KBM-7 (cell line): ENCODE data around the gene ISM2.
A peak's percentile ranks its signal among the peaks of the same experiment; 100 is the strongest.
"Not testable (repeated sequence)": the region's sequence is repeated elsewhere in the genome, so short reads cannot be mapped to it uniquely, and the experiment has no call there.

ENCODE experiments used
- DNase-seq: peaks from one replicate; pipeline ENCODE4 v3.0.0-alpha.2; 2015
- in situ Hi-C: fragments of 300-500 bp; cut with MboI; formaldehyde crosslinking; loops from 2 replicates; pipeline ENCODE4 v1.14.3; 2020; ENCODE audit warnings: low sequenced_read_pairs, low pct_unique_long_range_greater_than_20kb, mixed read lengths

Gene ISM2

DNA sequence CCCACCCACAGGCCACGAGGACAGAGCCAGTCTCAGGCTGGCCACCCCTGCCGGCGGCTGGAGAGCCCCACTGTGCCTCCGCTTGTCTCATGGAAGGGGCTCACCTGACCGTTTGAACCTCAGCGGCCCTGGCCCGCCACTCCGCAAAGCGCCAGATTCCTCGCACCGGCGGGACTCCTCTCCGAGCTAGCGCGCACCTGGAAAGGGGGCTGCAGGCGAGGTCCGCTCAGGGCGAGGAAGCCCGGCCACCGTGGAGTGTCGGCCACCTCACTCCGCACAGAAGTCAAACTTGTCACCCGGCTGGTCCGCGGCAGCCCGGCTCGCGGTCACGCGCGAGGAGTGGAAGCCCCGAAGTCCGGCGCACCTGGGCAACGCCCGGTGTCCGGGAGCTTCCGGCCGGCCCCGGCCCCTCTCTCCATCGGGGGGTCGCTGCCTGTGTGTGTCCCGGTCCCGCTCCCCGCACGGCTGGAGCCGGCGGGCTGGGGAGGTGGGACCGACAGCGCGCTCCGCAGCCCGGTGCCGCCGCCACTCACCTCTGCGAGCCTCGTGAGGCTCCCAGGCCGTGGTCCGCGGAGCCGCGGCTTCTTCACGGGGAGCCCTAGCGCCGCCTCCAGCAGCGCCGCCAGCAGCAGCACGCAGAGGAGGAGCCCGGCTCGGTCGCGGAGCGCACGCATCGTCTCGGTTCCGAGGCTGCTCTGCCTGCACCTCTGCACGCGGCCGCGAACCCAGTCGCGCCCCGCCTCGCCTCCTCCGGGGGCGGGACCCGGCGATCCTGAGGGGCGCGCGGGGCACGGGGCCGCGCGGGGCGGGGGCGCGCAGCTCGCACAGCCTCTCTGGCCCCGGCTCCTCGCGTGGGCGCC, at the start of gene ISM2:
TSS of gene ISM2 (minus strand) at position 697 of the 860 bp plus-strand sequence. CDS start at position 674, 23 bp downstream.
- in situ Hi-C loops, result no loop called here

DNA sequence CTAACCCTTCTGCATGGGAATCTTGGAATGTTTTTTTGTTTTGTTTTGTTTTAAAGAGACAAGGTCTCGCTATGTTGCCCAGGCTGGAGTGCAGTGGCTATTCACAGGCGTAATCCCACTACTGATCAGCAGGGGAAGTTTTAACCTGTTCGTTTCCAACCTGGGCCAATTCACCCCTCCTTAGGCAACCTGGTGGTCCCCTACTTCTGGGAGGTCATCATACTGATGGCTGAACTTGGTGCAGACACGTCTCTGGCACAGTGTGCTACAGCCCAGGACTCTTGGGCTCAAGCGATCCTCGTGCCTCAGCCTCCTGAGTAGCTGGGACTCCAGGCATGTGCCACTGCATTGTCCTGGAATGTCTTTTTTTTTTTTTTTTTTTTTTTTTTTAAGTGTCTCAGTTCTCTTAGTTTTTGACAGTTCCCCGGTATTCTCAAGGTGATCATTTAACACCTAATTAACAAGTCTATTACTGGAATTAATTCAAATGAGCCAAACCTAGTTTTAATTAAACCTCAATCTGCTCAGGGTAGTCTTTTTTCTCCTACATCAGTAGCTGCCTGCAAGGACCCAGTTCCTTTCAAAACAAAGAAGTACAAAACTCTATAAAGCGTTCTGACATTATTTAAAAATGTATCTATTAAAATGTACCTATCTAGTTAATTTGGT, 49.0 kb upstream of the ISM2 start:
- no peak for DNase-seq
- in situ Hi-C loops, result no loop called here

More for the DNA sequence above, at the start of gene ISM2:
- DNase-seq, result peak; percentile 46

DNA sequence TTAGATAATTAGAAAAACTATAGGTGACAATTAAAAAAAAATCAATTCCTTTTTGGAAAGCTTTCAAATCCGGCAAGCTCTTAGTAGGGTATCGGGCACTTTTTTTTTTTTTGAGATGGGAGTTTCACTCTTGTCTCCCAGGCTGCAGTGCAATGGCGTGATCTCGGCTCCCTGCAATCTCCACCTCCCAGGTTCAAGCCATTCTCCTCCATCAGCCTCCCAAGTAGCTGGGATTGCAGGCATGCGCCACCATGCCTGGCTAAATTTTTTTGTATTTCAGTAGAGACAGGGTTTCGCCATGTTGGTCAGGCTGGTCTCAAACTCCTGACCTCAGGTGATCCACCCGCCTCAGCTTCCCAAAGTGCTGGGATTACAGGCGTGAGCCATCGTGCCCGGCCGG, 46.6 kb upstream of the ISM2 start:
- in situ Hi-C loops, DNase-seq: not testable (repeated sequence)

DNA sequence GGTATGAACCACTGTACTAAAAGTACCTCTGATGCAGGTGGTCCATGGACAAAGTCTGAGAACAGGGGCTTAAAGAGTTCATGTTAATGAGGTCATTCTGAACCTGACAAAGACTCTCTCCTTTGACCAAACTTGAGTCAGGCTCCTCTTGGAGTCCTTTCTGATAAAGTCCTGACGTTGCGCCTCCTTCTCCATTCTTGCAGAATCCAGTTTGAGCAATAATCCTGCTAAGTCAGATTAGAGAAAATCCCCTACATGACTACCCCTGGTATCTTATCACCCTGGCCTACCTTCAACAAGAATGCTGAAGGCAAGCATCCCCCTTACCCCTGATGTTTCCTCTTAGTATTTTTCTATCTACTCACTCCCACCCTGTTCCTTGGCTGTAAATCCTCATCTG, 46.0 kb upstream of the ISM2 start:
- in situ Hi-C loops, result no loop called here

DNA sequence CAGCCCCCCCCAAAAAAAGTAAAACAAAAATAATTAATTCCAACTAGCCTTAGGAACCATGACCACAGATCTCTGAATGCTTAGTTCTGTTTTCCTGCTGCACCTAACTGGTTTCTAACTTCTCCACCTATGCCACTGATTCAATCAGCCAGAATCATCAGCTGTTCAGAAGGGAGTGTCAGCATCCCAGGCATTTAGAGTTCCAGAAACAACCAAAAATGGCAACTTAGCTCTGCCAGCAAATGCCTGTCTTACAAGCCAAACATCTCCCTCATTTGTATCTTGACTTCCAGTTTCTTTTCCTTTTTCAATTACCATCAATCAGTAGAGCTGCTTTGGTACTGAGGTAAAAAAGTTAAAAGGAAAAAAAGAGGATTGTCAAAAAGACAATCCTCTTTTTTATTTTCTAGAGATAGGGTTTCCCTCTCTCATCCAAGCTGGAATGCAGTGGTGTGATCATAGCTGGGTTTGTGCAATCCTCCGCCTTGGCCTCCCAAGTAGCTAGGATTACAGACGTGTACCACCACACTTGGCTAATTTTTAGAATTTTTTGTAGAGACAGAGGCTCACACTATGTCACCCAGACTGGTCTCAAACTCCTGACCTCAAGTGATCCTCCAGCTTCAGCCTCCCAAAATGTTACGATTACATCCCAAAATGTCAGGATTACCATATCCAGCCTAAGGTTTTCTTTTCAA, 45.2 kb upstream of the ISM2 start:
- in situ Hi-C loops, result no loop called here
- no peak for DNase-seq

More for the DNA sequence above, 46.0 kb upstream of the ISM2 start:
- no peak for DNase-seq

DNA sequence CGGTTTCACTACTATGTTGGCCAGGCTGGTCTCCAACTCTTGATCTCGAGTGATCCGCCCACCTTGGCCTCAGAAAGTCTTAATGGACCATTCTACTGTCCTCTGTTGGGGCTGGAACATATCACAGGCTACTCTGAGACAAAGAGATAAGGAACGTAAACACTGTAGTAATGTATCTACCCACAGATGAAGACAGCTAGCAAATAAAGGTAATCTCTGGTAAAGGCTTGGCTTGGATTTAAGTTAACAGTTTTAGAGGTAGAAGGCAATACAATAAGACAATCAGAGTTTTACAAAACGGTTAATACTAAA, 44.6 kb upstream of the ISM2 start:
- in situ Hi-C loops, result no loop called here
- DNase-seq, result no peak

DNA sequence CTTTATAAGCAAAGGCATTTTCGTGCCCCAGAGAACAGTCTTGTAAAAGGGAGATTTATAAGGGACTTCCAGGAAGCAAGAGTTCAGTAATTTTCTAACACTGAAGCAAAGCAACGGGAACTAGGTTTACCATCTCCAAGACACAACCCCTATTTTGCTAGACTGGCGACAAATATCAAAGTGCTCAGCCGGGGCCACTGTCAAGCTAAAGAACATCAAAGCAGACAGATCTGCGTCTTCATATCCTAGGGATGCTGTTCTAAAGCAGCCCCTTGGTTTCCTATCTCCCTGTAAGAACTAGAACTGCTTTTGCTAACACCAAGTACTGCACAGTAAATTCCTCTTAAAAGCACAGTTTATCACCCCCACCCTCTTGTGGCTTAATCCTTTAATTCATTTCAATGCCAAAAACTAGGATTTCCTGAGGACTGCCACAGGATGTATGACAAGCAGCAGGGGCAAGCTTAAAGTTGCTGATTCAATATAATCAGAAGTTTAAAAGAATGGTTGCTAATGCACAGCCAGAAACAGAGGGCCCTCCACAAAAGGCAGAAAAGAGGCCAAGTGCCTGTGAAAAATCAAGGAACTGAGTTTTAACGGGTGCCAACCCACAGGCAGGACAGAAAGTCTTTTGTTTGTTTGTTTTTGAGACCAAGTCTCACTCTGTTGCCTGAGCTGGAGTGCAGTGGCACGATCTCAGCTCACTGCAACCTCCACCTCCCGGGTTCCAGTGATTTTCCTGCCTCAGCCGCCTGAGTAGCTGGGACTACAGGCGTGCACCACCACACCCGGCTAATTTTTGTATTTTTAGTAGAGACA, 44.0 kb upstream of the ISM2 start:
- DNase-seq, result peak; percentile 52

DNA sequence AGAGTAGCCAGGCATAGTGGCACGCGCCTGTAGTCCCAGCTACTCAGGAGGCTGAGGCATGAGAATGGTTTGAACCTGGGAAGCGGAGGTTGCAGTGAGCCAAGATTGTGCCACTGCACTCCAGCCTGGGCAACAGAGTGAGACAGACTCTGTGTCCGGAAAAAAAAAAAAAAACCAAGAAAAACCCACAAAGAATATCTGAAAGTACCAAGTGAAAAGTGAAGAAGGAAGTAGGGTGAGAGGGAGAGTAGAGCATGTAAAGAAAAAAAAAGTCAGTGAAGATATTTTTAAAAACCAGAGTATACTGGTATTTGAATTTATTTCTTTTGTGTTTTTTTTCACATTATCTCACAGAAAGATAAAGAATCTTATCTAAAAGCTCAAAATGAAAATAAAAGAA, 43.3 kb upstream of the ISM2 start:
- DNase-seq, result peak; percentile 57
- in situ Hi-C loops, result no loop called here

More for the DNA sequence above, 44.0 kb upstream of the ISM2 start:
- in situ Hi-C loops, result no loop called here

DNA sequence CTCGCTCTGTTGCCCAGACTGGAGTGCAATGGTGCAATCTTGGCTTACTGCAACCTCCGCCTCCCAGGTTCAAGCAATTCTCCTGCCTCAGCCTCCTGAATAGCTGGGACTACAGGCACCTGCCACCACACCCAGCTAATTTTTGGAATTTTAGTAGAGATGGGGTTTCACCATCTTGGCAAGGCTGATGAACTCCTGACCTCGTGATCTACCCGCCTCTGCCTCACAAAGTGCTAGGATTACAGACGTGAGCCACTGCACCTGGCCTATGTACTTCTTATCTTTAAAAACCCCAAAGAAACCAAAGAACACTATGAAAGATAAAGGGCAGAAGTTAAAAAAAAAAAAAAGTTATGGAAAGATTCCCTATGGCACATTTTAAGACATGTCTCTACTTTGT, 38.3 kb upstream of the ISM2 start:
- in situ Hi-C loops, DNase-seq: not testable (repeated sequence)

DNA sequence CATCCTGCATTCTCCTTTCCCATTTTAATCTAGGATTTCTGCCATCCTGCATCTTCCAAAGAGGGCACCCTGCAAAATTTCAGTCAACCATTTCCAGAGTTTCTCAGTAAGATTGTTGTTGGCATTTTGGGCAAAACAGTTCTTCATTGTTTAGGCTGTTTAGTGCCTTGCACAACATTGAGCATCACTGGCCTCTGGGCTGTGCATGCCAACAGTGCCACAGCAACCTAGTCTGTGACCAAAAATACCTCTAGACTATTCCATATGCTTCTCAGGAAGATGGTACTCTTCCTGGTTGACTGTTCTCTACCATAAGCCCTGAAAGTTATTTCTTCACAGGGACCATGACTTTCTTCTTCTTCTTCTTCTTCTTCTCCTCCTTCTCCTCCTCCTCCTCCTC, 32.5 kb upstream of the ISM2 start:
- in situ Hi-C loops, result no loop called here
- DNase-seq, result no peak

DNA sequence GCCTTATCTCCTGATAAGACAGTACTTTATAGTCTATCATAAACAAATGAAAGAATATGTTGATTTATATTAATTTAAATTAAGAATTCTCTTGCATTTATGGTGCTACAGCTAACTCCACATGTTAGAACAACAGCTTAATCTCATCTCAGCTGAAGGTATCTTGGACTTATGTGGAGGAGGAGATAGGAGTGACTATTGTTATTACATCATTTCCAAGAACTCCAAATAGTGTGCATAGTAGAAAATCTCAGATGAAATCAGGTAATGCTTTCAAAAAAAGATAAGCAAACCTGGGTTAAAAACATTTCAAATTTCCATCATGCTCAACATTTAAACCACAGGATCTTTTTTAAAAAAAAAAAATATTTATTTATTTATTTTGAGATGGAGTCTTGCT, 31.3 kb upstream of the ISM2 start:
- in situ Hi-C loops, result no loop called here
- no peak for DNase-seq

DNA sequence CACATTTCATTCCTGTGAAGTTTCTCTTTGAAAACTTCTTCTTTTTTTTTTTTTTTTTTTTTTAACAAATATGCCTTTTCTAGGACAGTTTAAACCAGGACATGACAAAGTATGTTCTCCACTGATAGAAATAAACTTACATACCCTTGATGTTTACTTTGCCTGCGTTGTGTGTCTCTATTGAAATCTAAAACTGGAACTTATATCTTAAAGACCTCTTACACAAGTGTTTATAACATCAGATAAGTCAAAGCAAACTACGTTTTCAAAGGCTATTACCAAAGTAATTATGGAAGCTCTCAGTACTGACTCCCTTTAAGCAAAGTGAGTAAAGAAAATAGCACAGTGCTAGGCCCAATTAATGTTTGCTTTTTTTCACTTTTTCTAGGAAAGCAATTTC, 30.6 kb upstream of the ISM2 start:
- DNase-seq, result no peak
- in situ Hi-C loops, result no loop called here

DNA sequence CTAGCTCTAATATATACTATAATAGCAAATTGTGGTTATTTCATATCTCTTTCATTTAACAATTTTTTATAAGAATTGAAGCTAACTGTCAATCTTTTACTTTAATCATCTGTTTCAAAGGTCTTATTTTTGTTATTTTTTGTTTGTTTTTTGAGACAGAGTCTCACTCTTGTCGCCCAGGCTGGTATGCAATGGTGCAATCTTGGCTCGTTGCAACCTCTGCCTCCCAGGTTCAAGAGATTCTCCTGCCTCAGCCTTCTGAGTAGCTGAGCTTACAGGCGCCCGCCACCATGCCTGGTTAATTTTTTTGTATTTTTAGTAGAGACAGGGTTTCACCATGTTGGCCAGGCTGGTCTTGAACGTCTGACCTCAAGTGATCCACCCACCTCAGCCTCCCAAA, 30.1 kb upstream of the ISM2 start:
- DNase-seq, result not testable (repeated sequence)

DNA sequence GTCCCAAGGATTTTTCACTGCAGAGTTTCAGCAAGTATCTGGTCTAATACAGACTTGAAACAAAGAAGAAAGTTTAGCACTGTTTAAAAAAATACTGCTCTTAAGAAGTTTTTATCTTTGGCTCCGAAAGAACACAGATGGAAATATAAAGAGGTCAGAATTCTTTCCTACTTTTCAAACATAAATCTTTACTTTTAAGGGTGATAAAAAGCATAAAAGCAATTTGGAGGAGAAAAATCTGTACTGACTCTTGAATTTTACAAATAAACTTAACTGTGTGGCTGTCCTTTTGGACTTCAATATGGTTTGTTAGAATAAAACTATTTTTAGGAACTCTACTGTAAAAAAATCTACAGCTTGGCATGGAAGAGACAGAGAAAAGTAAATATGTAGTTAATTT, 27.6 kb upstream of the ISM2 start:
- no peak for DNase-seq
- in situ Hi-C loops, result no loop called here

More for the DNA sequence above, 30.1 kb upstream of the ISM2 start:
- in situ Hi-C loops, result not testable (repeated sequence)

DNA sequence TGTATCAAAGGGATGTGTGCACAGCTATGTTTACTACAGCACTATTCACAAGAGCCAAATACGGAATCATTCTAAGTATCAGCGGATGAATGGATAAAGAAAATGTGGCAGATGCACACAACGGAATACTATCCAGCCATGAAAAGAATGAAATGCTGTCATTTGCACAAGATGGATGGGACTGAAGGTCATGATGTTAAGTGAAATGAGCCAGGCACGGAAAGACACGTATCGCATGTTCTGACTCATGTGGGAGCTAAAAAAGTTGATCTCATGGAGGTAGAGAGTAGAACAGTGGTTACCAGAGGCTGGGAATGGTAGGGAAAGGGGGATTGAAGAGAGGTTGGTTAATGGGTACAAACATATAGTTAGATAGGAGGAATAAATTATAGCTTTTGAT, 25.9 kb upstream of the ISM2 start:
- no peak for DNase-seq
- in situ Hi-C loops, result no loop called here

DNA sequence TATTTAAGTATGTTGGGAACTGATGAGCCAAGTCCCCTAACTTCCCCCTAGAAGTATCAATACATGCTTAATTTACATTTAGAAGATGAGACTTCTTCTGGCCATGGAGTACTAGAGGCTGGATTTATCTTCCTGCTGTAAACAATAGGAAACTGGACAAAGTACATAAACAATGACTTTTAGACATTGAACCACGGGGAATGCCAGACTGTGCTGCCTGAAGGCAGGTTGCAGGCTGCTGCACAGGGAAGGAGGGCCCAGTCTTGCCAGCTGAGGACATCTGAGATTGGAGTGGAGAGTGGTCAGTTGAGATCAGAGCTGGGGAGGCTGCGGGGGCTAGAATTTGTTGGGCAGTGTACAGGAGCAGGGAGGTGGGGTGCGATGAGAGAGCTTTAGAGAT, 24.5 kb upstream of the ISM2 start:
- in situ Hi-C loops, result no loop called here
- no peak for DNase-seq

DNA sequence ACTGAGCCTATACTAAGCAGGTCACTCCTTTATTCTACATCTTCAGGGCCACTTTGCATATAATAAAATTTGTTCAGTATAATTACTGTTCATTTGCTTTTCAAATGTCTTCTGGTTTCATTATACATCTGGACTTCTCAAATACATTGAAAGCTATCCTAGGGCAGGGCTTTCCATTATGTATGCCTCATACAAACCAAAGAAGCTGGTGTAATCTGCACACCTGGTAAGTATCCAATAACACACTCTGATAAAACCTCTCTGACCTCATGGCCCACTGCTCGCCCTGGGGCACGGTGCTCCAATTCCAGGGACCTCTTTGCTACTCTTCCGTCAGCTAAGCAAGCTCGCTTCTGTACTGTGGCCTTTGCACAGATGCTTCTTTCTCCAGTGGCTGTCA, 21.9 kb upstream of the ISM2 start:
- no peak for DNase-seq
- in situ Hi-C loops, result no loop called here

DNA sequence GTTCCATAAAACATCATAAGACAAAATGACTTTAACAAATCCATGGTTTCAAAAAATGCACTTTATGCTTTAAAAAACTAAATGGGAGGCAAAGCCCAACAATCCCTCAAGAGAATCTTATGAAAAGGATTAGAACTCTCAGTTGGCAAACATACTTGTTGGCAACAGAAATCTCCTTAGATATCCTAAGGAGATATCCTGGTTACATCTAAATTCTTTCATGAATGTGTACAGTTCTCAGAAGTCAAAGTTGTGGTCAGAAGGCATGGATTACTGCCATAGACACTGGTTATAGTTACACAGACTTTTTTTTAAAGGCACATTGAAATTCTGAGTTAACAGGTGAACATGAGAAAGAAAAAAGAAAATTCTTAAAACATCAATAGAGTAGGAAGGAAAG, 17.5 kb upstream of the ISM2 start:
- in situ Hi-C loops, result no loop called here

DNA sequence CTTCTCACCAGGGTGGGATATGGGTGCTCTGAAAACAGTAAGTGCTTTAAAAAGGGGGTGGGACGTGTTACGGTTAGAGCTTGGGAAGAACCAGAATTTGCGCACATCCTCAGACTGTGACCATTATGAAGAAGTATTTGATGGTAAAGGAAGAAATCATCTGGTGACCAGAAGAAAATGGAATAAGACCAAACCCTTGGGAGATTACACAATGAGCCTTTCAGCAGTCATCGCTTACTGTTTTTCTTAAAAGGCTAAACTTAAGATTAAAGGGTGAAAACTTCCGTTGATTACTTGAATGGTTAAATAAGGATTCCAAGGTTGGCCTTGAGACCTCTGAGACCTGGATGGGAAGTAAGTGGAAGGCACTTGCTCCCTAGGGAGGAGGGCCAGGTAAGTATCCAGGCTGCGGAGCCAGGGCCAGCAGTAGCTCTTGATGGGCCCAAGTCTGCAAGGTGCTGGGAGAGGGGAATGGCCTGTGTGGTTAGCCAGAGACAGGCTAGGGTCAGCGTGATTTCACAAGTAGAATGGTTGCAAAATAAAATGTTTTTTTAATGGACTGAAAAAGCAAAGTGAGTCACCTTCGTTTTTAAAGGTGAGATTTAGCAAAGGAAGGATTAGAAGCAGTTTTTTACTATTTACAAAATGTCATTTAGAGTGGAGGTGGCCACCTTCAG, 13.0 kb upstream of the ISM2 start:
- in situ Hi-C loops, result no loop called here
- DNase-seq, result no peak

More for the DNA sequence above, 17.5 kb upstream of the ISM2 start:
- no peak for DNase-seq
